ENCODE results near the gene SLC35A4.

SLC35A4 gene

DNA sequence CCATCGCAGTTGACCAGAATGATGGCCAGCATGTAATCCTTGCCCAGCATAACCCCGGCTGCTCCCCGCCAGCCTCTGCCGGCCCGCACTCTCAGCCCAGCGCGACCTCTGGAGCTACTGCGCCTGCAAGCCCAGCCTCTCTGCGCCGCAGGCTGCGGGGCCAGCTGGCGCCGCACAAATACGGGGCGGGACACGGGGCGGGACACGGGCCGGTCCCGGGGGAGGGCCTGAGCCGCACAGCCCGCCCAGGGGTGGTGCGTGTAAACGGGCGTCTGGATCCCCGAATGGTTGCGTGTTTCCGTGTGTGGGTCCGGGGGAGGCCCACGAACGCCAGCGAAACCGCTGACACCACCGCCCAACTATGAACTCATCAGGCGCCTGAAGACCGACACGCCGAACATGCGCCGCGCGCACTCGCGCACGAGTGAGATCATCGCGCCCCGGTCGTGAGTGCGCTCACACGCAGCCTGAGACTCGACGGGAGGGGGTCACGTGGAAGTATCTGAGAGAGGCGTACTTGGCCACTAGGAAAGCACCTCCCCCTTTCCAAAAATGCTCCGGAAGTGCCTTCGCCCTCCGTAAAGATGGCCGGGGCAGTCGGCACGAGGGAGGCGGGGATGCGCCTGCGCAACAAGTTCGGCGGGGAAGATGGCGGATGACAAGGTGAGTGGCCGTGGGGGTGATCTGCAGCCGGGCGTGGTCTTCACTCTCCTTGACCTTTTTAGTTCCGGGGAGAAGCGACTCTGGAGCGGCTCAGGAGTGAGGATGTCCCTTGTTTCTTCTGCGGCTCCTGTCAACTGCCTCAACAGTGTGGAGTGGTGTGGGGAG is at the start of gene SLC35A4, which contains the start of gene APBB3:
SLC35A4 (plus strand) TSS at position 633 of the 828 bp plus-strand sequence. CDS start 2,342 bp downstream, outside the sequence.
APBB3 (minus strand) TSS at position 403 of the 828 bp plus-strand sequence; CDS start at position 50, 353 bp downstream.
- peak; percentile 99 for DNase-seq

DNA sequence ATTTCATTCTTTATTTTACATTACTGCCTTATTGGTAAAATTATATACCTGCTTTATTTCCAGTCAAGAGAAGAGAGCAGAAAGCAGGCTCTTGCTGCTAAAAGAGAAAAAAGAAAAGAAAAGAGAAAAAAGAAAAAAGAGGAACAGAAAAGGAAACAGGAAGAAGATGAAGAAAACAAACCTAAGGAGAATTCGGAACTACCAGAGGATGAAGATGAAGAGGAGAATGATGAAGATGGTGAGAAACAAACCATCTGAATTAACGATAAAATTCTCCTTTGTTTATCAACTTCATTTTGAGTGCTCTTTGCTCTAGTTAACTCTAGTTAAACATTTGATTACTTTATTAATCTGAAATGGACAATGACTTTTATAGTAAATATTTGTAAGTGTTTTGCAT is 40.6 kb upstream of the SLC35A4 start:
- DNase-seq = no peak

DNA sequence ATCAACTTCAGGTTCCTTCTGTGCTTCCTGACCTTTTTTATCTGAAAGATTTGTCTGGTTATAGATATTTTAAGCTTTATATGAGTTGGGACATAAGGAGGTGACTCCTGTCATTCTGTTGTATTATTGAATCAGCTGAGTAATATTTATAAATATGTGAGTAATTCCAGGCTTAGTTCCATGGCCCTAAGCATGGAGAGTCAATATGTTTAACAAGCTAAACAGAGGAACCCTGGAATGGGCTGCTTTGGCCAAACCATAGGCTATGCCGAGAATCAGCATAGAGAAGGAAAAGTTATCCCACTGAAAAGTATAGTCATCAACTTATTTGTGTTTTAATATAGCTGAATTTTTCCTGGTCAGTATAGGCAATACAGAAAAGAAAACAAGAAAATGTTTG is 24.4 kb upstream of the SLC35A4 start:
- DNase-seq = no peak

DNA sequence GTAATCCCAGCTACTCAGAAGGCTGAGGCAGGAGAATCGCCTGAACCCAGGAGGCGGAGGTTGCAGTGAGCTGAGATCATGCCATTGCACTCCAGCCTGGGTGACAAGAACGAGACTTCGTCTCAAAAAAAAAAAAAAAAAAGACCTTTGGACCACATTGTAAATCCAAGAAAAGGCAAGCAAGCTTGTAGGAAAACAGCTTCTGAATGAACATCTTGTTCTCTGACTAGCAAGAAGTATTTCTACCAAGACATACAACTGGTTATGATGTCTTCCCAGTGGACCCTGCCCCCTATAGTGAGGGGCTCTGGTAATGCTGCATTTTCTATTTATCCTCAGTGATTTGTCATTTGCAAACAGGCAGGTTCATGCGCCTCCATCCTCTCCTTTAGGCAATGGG is 21.7 kb upstream of the SLC35A4 start:
- no peak for DNase-seq

- DNase-seq = no peak
Measured at GRCh38 chr5:140544986-140545385, 19.6 kb upstream of the SLC35A4 start.

GRCh38 chr5:140545606-140546005 is 19.0 kb upstream of the SLC35A4 start:
- DNase-seq = no peak

DNA sequence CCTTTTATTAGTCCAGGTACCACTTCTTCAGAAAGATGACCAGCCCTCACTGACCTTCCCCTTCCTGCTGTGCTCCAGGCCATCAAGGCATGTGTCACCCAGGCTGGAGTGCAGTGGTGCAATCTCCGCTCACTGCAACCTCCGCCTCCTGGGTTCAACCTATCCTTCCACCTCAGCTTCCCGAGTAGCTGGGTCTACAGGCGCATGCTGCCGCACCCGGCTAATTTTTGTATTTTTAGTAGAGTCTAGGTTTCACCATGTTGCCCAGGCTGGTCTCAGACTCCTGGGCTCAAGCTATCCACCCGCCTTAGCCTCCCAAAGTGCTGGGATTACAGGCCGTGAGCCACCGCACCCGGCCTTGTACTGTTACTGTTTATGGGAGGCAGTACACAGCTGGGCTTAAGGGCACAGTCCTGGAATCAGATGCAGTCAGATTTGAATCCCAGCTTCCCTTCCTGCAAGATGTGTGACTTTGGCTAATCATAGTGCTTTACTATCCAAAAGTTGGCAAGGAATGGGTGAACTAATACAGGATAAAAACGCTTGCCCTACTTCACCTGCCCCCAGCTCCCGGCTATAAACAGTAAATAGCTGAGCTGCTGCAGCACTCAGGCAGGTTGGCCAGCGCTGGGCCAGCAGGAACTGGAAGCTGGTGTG is 17.6 kb upstream of the SLC35A4 start:
- DNase-seq = no peak

DNA sequence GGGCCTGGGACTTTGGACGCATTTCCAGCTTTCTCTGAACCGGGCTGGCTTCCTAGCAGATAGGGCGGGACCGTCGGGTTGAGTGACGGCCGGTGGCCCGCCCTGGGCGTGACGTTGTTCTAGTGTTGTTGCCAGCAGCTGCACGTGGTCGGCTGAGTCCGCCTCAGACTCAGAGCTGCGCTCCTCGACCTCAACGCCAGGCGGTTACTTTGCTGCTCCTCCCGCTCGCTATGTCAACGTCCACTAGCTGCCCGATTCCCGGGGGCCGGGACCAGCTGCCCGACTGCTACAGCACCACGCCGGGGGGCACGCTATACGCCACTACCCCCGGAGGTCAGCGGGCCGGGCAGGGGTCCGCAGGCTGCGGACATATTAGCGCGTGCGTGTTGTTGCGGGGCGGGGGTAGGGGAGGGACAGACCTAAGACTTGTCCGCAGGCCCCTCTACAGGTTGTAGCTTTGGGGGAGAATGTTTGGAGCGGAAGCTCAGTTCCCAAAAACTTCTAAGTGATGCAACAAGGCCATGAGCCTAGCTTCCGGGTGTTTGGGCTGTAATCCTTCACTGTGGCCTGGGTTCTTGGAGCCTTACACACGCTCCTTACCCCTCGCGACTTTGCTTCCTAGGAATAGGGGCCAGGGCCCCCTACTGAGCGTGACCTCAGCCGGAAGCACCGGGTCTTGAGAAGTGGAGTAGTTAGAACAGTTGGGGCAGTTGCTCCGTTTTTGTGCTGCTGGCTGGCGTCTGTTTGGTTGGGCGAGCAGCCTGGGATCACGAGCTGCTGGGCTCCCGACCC is 16.9 kb upstream of the SLC35A4 start, which contains the start of gene EIF4EBP3:
EIF4EBP3 (plus strand) TSS at position 155 of the 792 bp plus-strand sequence; CDS start at position 231, 76 bp downstream.
- peak; percentile 88 for DNase-seq

- DNase-seq = no peak
Measured at GRCh38 chr5:140548300-140548688, 16.3 kb upstream of the SLC35A4 start.

- no peak for DNase-seq
Measured at GRCh38 chr5:140548791-140549190, 15.8 kb upstream of the SLC35A4 start.

DNA sequence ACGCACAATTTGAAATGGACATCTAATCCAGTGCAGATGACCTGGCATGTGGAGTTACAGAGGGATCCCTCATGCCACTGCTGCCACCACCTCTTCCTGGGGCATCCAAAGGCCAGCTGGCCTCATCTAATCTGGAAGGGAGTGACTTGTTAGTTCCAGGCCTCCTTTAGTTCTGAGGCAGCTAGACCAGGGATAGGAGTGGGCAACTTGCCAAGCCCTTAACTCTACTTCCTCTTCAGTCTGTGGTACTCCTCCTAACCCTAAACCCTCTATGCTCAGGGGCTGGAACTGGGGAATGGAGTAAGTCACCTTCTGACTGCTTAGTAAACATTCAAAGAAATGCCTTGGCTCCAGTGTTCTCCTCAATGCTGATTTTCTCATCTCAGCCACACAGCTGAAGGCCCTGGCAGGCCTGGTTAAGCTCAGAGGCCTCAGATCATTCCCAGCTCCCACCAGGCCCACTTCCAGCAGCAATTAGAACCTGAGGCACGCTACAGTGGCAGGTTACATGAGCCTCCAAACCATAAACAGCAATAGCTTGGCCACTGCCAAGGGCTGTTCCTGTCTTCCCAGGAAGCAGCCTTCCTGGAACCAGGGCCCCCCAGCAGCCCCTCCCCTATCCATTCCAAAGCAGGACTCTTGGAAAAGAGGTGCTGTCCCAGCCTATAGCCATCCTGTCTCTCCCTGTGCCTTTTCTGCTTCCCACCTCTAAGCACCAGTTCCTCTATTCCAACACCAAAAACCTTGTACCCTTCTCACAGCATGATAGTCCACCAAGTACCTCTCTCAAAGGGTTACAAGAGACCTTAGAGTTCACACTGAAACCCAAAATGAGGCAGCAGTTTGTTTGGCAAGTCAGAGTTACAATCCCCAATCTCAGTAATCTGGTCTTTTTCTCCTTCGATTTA is 15.1 kb upstream of the SLC35A4 start:
- peak; percentile 34 for DNase-seq

- DNase-seq = no peak
Measured at GRCh38 chr5:140550147-140551079, 14.2 kb upstream of the SLC35A4 start.

DNA sequence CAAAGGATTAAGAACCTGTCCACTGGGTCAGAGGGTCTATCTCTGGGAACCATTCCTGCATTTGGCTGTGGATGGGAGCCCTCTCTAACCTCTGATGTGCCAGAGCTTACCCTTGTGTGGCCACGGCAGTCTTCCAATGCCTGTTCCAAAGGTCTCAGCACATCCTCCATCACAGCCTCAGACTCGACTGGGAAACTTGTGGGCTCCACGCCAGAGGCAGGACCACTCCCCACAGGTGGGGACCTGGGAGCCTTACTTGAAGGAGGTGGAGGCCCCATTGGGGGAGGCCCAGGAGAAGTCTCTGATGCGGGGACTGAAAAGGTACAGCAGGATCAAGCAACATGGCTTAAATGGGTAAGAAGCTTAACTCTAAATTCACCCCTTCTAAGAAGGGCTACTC is 12.8 kb upstream of the SLC35A4 start:
- no peak for DNase-seq

DNA sequence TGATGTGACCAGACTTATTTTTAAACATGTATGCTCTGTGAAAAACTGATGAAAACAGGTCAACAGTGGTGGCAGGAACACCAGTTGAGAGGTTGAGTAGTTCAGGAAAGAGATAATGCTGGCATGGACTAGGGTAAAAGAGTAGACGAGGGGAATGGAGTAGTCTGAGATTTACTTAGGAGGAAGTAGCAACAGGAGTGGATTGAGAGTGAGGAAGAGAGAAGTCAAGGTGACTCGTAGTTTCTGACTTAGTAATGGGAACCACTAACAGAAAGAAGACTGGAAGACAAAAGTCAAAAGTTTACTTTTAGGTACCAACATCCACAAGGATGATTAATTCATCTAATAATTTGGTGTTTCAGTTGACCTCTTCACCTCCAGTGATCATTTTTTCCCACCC is 11.0 kb upstream of the SLC35A4 start:
- no peak for DNase-seq

DNA sequence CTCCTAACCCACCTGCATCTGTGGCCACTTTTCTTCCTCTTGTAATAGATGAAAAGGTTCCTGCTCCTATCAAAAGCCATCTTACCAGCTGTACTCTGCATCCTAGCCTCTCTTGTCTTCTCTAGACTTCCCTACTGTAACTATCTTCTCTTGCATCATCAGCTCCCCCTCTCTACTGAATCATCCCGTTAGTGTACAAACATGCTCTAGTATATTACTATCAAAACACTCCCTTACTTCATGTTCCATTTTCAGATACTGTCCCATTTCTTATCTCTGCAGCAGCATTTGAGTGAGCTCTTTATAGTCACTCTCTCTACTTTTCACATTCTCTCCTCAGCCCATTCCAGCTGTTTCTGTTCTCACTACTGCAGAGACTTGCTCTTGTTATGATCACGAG is 10.2 kb upstream of the SLC35A4 start:
- DNase-seq = no peak

- DNase-seq = no peak
Measured at GRCh38 chr5:140555747-140556312, 8.8 kb upstream of the SLC35A4 start.

GRCh38 chr5:140556438-140556837 is 8.2 kb upstream of the SLC35A4 start:
- DNase-seq = no peak

- peak; percentile 87 for DNase-seq
Measured at GRCh38 chr5:140557136-140557805, 7.4 kb upstream of the SLC35A4 start, which contains the start of gene SRA1. Gene SRA1 (minus strand): TSS chr5:140557473. CDS start chr5:140557452, 21 bp downstream.

GRCh38 chr5:140557965-140558364 is 6.7 kb upstream of the SLC35A4 start:
- no peak for DNase-seq

GRCh38 chr5:140558542-140558941 is 6.1 kb upstream of the SLC35A4 start:
- DNase-seq = no peak
